H1 (cell line): ENCODE results near the gene EFNA3. TPM values are rescaled to one million over a fixed set of nuclear protein-coding genes. Genes with fewer than 3 reads are reported as not detected.

Experiments used
- POU5F1 ChIP-seq: IDR thresholded peaks from 2 replicates; pipeline ENCODE4 v1.6.1; 2011; ENCODE audit warnings: low read depth, mild to moderate bottlenecking, low read length, moderate library complexity
- RFX5 ChIP-seq: IDR thresholded peaks from 2 replicates; pipeline ENCODE4 v1.6.1; 2011; ENCODE audit warnings: low read depth, low read length, improper control_type of control experiment, borderline replicate concordance
- SIX5 ChIP-seq: IDR thresholded peaks from 2 replicates; pipeline ENCODE4 v1.6.1; 2011; ENCODE audit warnings: mild to moderate bottlenecking, low read depth, low read length
- YY1 ChIP-seq: IDR thresholded peaks from 2 replicates; pipeline ENCODE4 v1.6.1; 2011; ENCODE audit warnings: low read depth, mild to moderate bottlenecking, low read length
- polyA plus RNA-seq, 7 experiments: library from polyadenylated mRNA; depleted of rRNA in 3 of 7; stranded (reverse) in 5 of 7; unstranded in 2 of 7; fragments of >200 nt in 5 of 7; fragments of 200-250 nt in 2 of 7; gene quantifications; 1 replicate in 5 of 7; 2 replicates in 1 of 7; 4 replicates in 1 of 7; pipeline versions ENCODE4 v1.2.1 to v1.2.3, GENCODE V29; 2011 to 2013; ENCODE audit warnings: missing spikeins in 2 of 7, mixed read lengths in 2 of 7
- total RNA-seq: library from RNA; stranded (reverse); fragmentation: NEBNext Ultra II Directional; extraction: Animal tissue kit (Norgen Biotek cat#: 25700); gene quantifications from 2 replicates; pipeline ENCODE4 v1.2.1, GENCODE V29; 2021

EFNA3 gene
- total and polyA plus RNA-seq, 2 of the 8 experiments (the other 6 are each of a cell fraction or from before 2014, with no cell fraction given) = 10.8 to 13.8 TPM

DNA sequence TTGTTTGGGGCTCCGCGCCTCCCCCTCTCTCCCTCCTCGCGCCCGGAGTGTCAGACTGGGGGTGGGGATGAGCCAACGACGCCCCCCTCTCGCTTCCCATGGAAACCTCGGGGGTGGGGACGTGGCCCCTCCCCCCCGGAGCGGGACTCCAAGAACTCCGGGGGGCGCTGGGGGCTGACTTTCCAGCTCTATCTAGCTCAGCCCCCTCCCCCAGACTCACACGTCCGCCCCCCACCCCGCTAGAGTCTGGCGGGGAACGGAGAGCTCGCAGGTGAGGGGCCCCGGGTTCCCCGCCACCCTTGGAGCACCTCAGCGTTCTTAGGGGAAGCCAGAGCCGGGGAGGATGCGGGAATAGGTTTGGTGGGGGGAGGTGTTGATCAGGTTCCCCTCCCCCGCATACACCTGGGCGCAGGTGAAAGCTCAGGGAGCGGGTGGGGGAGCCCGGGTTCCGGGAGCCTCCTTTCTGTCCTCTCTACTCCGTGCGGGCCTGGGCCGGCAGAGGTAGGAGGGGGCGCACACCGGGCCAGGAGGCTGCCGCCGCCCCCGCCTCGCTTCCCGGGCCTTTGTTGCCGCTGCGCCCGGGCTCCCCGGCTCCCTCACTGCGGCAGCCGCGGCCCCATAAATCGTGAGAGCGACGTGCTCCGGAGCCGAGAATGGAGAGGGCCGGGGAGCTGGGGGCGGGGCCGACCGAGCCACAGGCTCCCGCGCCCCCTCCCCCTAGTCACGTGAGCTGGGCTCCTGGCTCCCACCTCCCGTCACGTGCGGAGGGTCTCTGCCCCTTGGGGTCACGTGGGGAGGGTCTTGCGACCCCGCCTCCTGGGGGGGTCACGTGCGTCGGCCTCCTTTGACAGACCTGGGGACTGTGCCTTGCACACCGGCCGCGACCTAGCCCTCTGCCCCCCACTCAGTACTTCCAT is 1.9 kb downstream of the EFNA3 start (continued):
- TF ChIP-seq YY1 (no peak), RFX5 (no peak), SIX5 (no peak), POU5F1 (no peak)
